AG10803 (cell line): ENCODE measurements around the gene TMEM253.
A peak's percentile ranks its signal among the peaks of the same experiment; 100 is the strongest.

Experiments used
- DNase-seq: peaks from one replicate; pipeline ENCODE4 v3.0.0; 2010; ENCODE audit warnings: low read depth
- H3K4me3 ChIP-seq: 2 replicates; pipeline ENCODE4 v1.5.1; 2011; ENCODE audit warnings: mild to moderate bottlenecking, low read length, control low read depth
- TF ChIP-seq, protein P1 (sequence below): conservative IDR thresholded peaks from 2 replicates; pipeline ENCODE4 v1.5.1; 2011; ENCODE audit warnings: mild to moderate bottlenecking, low read length, control low read depth, inconsistent platforms

The TMEM253 gene

DNA sequence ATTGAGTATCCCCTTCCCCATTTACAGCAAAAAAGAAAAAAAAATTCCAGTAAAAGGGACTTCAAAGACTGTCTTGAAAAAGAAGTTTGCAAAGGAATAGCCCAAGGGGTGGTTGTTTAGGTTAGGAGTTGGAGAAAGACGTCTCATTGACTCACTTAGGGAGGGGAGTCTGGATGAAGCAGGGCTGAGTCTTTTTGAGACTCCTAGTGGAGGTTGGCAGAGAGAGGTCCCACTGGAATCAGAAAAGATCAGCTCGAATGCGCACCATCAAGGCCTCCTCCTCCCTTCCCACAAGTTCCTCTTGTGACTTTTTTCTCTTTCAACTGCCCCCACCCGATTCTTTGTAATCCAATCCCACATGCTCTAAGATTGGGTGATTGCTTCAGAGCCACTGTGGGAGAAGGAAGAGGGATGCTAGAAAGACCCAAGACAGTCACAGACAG lies 28.8 kb upstream of the TMEM253 start:
- TF ChIP-seq, protein P1, sequence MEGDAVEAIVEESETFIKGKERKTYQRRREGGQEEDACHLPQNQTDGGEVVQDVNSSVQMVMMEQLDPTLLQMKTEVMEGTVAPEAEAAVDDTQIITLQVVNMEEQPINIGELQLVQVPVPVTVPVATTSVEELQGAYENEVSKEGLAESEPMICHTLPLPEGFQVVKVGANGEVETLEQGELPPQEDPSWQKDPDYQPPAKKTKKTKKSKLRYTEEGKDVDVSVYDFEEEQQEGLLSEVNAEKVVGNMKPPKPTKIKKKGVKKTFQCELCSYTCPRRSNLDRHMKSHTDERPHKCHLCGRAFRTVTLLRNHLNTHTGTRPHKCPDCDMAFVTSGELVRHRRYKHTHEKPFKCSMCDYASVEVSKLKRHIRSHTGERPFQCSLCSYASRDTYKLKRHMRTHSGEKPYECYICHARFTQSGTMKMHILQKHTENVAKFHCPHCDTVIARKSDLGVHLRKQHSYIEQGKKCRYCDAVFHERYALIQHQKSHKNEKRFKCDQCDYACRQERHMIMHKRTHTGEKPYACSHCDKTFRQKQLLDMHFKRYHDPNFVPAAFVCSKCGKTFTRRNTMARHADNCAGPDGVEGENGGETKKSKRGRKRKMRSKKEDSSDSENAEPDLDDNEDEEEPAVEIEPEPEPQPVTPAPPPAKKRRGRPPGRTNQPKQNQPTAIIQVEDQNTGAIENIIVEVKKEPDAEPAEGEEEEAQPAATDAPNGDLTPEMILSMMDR: peak; percentile 47
- H3K4me3 ChIP-seq: peak overlapping the region; percentile 72
- peak; percentile 86 for DNase-seq

DNA sequence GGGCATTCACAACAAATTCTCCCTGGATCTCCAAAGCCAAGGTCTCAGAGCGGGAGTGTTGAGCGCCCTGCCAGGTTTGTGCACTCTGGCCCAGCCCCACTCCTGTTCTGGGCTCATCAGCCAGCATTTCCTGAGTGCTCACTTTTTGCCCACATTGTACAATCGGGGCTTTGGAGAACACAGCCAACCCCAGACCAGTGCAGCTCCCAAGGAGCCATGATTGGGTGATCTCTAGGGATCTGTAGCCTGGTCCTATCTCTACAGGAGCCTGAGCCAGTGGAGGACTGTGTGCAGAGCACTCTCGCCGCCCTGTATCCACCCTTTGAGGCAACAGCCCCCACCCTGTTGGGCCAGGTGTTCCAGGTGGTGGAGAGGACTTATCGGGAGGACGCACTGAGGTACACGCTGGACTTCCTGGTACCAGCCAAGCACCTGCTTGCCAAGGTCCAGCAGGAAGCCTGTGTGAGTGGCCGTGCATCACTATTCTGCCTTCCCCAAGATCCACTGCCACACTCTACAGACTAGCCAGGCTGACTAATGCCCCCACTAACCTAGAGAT lies 28.0 kb upstream of the TMEM253 start:
- TF ChIP-seq, protein P1: no peak
- no peak for DNase-seq
- no peak overlapping the region; the same call in 1 of the 2 replicates for H3K4me3 ChIP-seq

DNA sequence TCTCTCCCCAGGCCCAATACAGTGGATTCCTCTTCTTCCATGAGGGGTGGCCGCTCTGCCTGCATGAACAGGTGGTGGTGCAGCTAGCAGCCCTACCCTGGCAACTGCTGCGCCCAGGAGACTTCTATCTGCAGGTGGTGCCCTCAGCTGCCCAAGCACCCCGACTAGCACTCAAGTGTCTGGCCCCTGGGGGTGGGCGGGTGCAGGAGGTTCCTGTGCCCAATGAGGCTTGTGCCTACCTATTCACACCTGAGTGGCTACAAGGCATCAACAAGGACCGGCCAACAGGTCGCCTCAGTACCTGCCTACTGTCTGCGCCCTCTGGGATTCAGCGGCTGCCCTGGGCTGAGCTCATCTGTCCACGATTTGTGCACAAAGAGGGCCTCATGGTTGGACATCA lies 26.9 kb upstream of the TMEM253 start:
- H3K4me3 ChIP-seq: no peak overlapping the region
- TF ChIP-seq, protein P1: no peak
- no peak for DNase-seq

DNA sequence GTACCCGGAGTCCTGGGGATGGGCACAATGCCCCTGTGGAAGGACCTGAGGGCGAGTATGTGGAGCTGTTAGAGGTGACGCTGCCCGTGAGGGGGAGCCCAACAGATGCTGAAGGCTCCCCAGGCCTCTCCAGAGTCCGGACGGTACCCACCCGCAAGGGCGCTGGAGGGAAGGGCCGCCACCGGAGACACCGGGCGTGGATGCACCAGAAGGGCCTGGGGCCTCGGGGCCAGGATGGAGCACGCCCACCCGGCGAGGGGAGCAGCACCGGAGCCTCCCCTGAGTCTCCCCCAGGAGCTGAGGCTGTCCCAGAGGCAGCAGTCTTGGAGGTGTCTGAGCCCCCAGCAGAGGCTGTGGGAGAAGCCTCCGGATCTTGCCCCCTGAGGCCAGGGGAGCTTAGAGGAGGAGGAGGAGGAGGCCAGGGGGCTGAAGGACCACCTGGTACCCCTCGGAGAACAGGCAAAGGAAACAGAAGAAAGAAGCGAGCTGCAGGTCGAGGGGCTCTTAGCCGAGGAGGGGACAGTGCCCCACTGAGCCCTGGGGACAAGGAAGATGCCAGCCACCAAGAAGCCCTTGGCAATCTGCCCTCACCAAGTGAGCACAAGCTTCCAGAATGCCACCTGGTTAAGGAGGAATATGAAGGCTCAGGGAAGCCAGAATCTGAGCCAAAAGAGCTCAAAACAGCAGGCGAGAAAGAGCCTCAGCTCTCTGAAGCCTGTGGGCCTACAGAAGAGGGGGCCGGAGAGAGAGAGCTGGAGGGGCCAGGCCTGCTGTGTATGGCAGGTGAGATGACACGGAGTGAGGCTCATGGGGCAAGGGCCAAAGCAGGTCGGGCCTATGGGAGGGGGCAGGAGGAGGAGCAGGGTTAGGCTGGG lies 26.2 kb upstream of the TMEM253 start:
- H3K4me3 ChIP-seq: no peak overlapping the region
- DNase-seq: no peak
- TF ChIP-seq, protein P1: no peak

DNA sequence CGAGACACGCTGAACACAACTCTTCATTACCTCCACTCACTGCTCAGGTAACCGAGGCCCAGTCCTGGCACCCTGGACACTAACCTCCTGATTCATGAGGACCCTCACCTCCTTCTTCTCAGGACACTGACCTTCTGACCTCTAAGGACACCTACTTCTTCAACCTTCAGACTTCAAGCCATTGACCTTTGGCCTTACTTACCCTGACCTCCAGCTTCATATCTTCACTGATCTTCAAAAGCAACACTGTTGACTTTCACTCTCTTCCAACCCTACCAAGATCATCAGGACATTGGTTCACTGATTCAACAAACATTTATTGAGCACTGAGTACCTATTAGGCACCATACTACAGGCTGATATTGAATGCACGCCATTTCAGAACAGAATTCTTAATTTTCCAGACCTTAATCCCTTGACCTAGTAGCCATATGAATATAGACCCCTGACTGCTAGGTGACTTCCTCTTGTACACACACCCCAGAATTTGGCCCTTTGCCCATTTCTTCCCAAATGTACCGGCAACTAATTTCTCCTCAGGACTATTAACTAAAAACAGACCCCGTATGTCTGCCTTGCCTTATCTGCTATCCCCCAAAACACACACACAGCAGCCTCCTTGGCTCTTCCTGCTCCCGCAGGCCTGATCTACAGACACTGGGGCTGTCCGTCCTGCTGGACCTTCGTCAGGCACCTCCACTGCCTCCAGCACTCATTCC lies 25.0 kb upstream of the TMEM253 start:
- DNase-seq: no peak
- TF ChIP-seq, protein P1: no peak

DNA sequence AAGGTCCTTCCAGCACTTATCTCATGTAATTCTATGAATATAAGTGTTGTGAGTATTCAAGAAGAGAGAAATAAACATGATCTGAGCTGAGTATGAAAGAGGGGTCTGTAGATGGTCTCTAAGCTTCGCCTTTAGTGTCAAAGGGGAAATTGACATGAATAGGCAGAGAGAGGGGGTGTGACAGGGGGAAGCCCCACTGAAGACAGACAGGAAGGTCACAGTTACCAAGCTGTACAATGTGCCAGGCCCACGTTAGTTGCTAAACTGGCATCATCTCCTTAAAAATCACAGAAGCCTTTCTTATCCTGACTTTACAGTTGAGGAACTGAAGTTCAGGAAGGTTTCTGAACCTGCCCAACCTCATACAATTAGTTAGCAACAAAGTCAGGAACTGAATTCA lies 23.2 kb upstream of the TMEM253 start:
- H3K4me3 ChIP-seq: no peak overlapping the region
- TF ChIP-seq, protein P1: no peak
- no peak for DNase-seq

More for the DNA sequence above, 25.0 kb upstream of the TMEM253 start:
- no peak overlapping the region for H3K4me3 ChIP-seq
